Spinal cord (tissue), 10 donors: Measurements from ENCODE around the gene GLYR1. TPM values are rescaled to one million over a fixed set of nuclear protein-coding genes. Genes with fewer than 3 reads are reported as not detected.

ENCODE experiments used
- DNase-seq, 6 donors: peaks; one replicate each; pipeline versions ENCODE4 v3.0.0 to v3.0.0-alpha.2; 2013 to 2015; ENCODE audit warnings: low spot score in 6 of 6, low read depth in 4 of 6
- H3K27ac ChIP-seq: one replicate; pipeline ENCODE4 v1.5.1; 2013; ENCODE audit warnings: low read depth, low read length, control low read depth
- H3K27me3 ChIP-seq: one replicate; pipeline ENCODE4 v1.6.1; 2013; ENCODE audit warnings: low read length; ENCODE audit not compliant: control insufficient read depth, insufficient read depth
- H3K36me3 ChIP-seq: one replicate; pipeline ENCODE4 v1.6.1; 2013; ENCODE audit warnings: low read length; ENCODE audit not compliant: control insufficient read depth, insufficient read depth
- H3K4me1 ChIP-seq: one replicate; pipeline ENCODE4 v1.6.1; 2013; ENCODE audit warnings: low read length; ENCODE audit not compliant: control insufficient read depth, insufficient read depth
- H3K4me3 ChIP-seq: one replicate; pipeline ENCODE4 v1.5.1; 2013; ENCODE audit warnings: low read depth, low read length, control low read depth
- H3K9me3 ChIP-seq: one replicate; pipeline ENCODE4 v1.6.1; 2013; ENCODE audit warnings: low read length; ENCODE audit not compliant: control insufficient read depth, insufficient read depth
- WGBS: methylation state at CpG from one replicate; pipeline ENCODE4 v1.1.5; 2013; ENCODE audit warnings: missing lambda C conversion rate; ENCODE audit not compliant: insufficient coverage; 5-methylcytosine and 5-hydroxymethylcytosine counted together
- polyA plus RNA-seq, 2 donors: library from polyadenylated mRNA; unstranded; fragments of 120-200 nt; gene quantifications; one replicate each; pipeline ENCODE4 v1.2.1, GENCODE V29; 2013; ENCODE audit not compliant: insufficient read length in 2 of 2
- total RNA-seq, 2 donors: library from RNA; depleted of rRNA in 1 of 2; stranded (reverse); fragments of 120-200 nt in 1 of 2; fragments of >200 nt in 1 of 2; gene quantifications; one replicate each; pipeline versions ENCODE4 v1.2.3 to v1.2.4, GENCODE V29; 2013 to 2014
- donor health status: healthy.

The GLYR1 gene
- total and polyA plus RNA-seq, 4 donors, result 52.5 to 134 (median 80.3) TPM

- Histone ChIP-seq H3K36me3 (peaks cover 51% of the 10 kb centered on the region), H3K4me1 (no peaks in the 10 kb centered on the region), H3K9me3 (no peaks in the 10 kb centered on the region), H3K27ac (no peak overlapping the region), H3K4me3 (no peak overlapping the region), H3K27me3 (no peaks in the 10 kb centered on the region)
- DNase-seq, result no peak
- WGBS, result 87% methylated on average over 16 of the region's 17 CpGs
These were observed 12.3 kb upstream of the GLYR1 start for GRCh38 chr16:4859190-4859899.

- Histone ChIP-seq H3K27ac (no peak overlapping the region), H3K36me3 (peaks cover 58% of the 10 kb centered on the region), H3K27me3 (no peaks in the 10 kb centered on the region), H3K4me3 (no peak overlapping the region), H3K9me3 (no peaks in the 10 kb centered on the region), H3K4me1 (no peaks in the 10 kb centered on the region)
- DNase-seq, result no peak
- no CpG with 5 or more reads among the region's 2 CpGs for WGBS
These were observed 8.7 kb upstream of the GLYR1 start for GRCh38 chr16:4855804-4856203.

GRCh38 chr16:4855371-4855770 is 8.3 kb upstream of the GLYR1 start:
- 71% methylated on average over 2 of the region's 5 CpGs for WGBS

GRCh38 chr16:4852221-4852872 is 5.3 kb upstream of the GLYR1 start:
- DNase-seq, result no peak

More at GRCh38 chr16:4855371-4855770, 8.3 kb upstream of the GLYR1 start:
- no peak for DNase-seq
- Histone ChIP-seq H3K4me3 (no peak overlapping the region), H3K36me3 (peaks cover 53% of the 10 kb centered on the region), H3K9me3 (no peaks in the 10 kb centered on the region), H3K4me1 (no peaks in the 10 kb centered on the region), H3K27me3 (no peaks in the 10 kb centered on the region), H3K27ac (no peak overlapping the region)

GRCh38 chr16:4850211-4850610 is 3.1 kb upstream of the GLYR1 start:
- Histone ChIP-seq H3K4me1 (peaks cover 16% of the 10 kb centered on the region), H3K27ac (no peak overlapping the region), H3K36me3 (peaks cover 23% of the 10 kb centered on the region), H3K9me3 (no peaks in the 10 kb centered on the region), H3K4me3 (no peak overlapping the region), H3K27me3 (no peaks in the 10 kb centered on the region)
- WGBS, result no CpG with 5 or more reads among the region's 3 CpGs
- DNase-seq, result no peak

More at GRCh38 chr16:4852221-4852872, 5.3 kb upstream of the GLYR1 start:
- peaks cover 16% of the 10 kb centered on the region for H3K4me1 ChIP-seq
- WGBS, result 71% methylated on average over 1 of the region's 1 CpG
- H3K9me3 ChIP-seq, result no peaks in the 10 kb centered on the region
- H3K4me3 ChIP-seq, result no peak overlapping the region
- no peak overlapping the region for H3K27ac ChIP-seq
- H3K36me3 ChIP-seq, result peaks cover 32% of the 10 kb centered on the region
- no peaks in the 10 kb centered on the region for H3K27me3 ChIP-seq

- peak in 4 of 6 donors; percentile 7 to 68 (median 30) for DNase-seq
- Histone ChIP-seq H3K4me1 (peaks cover 16% of the 10 kb centered on the region), H3K4me3 (peak overlapping the region; percentile 52), H3K9me3 (no peaks in the 10 kb centered on the region), H3K27ac (peak overlapping the region; percentile 33), H3K27me3 (no peaks in the 10 kb centered on the region), H3K36me3 (peaks cover 15% of the 10 kb centered on the region)
- 0% methylated on average over 82 of the region's 83 CpGs for WGBS
These were observed 893 bp upstream of the GLYR1 start for GRCh38 chr16:4847774-4848587.

GRCh38 chr16:4846503-4846900 is 586 bp downstream of the GLYR1 start:
- Histone ChIP-seq H3K36me3 (peaks cover 26% of the 10 kb centered on the region), H3K4me3 (peak overlapping the region; percentile 79), H3K27ac (peak overlapping the region; percentile 74), H3K4me1 (peaks cover 16% of the 10 kb centered on the region), H3K27me3 (no peaks in the 10 kb centered on the region), H3K9me3 (no peaks in the 10 kb centered on the region)
- DNase-seq, result peak in 4 of 6 donors; percentile 35 to 68 (median 48)
- WGBS, result 0% methylated on average over 27 of the region's 27 CpGs

- Histone ChIP-seq H3K27ac (no peak overlapping the region), H3K36me3 (peaks cover 59% of the 10 kb centered on the region), H3K4me3 (no peak overlapping the region), H3K9me3 (no peaks in the 10 kb centered on the region), H3K27me3 (no peaks in the 10 kb centered on the region), H3K4me1 (no peaks in the 10 kb centered on the region)
- no peak for DNase-seq
- WGBS, result 75% methylated on average over 4 of the region's 5 CpGs
These were observed 6.1 kb downstream of the GLYR1 start for GRCh38 chr16:4840984-4841383.

- Histone ChIP-seq H3K27me3 (no peaks in the 10 kb centered on the region), H3K27ac (no peak overlapping the region), H3K36me3 (peaks cover 64% of the 10 kb centered on the region), H3K9me3 (no peaks in the 10 kb centered on the region), H3K4me3 (no peak overlapping the region), H3K4me1 (no peaks in the 10 kb centered on the region)
- 80% methylated on average over 5 of the region's 5 CpGs for WGBS
- DNase-seq, result no peak
These were observed 7.1 kb downstream of the GLYR1 start for GRCh38 chr16:4839942-4840341.
